ENCODE data around the gene RASGEF1C.

DNA sequence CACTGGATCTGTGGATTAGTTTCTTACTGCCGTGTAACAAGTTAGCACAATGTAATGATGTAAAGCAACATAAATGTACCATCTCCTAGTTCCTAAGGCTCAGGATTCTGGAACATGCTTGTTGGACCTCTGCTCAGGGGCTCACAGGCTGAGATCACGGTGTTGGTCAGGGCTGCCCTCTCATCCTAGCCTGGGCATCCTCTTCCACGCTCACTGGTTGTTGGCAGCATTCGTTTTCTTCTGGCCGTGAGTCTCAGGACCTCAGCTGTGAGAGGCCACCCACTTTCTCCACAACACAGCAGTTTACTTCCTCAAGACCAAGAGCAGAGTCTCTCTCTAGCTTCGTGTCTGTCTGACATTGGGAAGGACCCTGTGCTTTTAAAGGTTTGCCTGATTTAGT, 17.3 kb downstream of the RASGEF1C start:
- TF ChIP-seq, protein P1, sequence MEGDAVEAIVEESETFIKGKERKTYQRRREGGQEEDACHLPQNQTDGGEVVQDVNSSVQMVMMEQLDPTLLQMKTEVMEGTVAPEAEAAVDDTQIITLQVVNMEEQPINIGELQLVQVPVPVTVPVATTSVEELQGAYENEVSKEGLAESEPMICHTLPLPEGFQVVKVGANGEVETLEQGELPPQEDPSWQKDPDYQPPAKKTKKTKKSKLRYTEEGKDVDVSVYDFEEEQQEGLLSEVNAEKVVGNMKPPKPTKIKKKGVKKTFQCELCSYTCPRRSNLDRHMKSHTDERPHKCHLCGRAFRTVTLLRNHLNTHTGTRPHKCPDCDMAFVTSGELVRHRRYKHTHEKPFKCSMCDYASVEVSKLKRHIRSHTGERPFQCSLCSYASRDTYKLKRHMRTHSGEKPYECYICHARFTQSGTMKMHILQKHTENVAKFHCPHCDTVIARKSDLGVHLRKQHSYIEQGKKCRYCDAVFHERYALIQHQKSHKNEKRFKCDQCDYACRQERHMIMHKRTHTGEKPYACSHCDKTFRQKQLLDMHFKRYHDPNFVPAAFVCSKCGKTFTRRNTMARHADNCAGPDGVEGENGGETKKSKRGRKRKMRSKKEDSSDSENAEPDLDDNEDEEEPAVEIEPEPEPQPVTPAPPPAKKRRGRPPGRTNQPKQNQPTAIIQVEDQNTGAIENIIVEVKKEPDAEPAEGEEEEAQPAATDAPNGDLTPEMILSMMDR (IDR thresholded peaks at IDR 0.05) = no peak
- TF ChIP-seq POLR2AphosphoS5 (IDR thresholded peaks at IDR 0.05) = no peak
- TF ChIP-seq POLR2A (IDR thresholded peaks at IDR 0.05) = no peak
- TF ChIP-seq EP300 (IDR thresholded peaks at IDR 0.05) = no peak
